ENCODE measurements around the gene PLA2G4F.

The PLA2G4F gene

GRCh38 chr15:42166225-42166940 is 9.9 kb upstream of the PLA2G4F start:
- no peak for DNase-seq (ENCODE audit: insufficient read length, low spot score)

GRCh38 chr15:42165106-42165505 is 8.7 kb upstream of the PLA2G4F start:
- DNase-seq (ENCODE audit: insufficient read length, low spot score) = no peak
- no peak for FAIRE-seq

More at GRCh38 chr15:42166225-42166940, 9.9 kb upstream of the PLA2G4F start:
- FAIRE-seq = no peak

GRCh38 chr15:42163947-42164550 is 7.6 kb upstream of the PLA2G4F start:
- DNase-seq (ENCODE audit: insufficient read length, low spot score) (no peak), FAIRE-seq (no peak)

- DNase-seq (ENCODE audit: insufficient read length, low spot score) = no peak
- FAIRE-seq = no peak
These were observed 6.9 kb upstream of the PLA2G4F start for GRCh38 chr15:42163291-42163690.

GRCh38 chr15:42160136-42160535 is 3.7 kb upstream of the PLA2G4F start:
- FAIRE-seq (no peak), DNase-seq (ENCODE audit: insufficient read length, low spot score) (no peak)

GRCh38 chr15:42159381-42160015 is 3.1 kb upstream of the PLA2G4F start:
- FAIRE-seq = no peak
- no peak for DNase-seq (ENCODE audit: insufficient read length, low spot score)

- DNase-seq (ENCODE audit: insufficient read length, low spot score) = no peak
- FAIRE-seq = no peak
These were observed 2.5 kb upstream of the PLA2G4F start for GRCh38 chr15:42158941-42159340.

GRCh38 chr15:42157981-42158765 is 1.7 kb upstream of the PLA2G4F start:
- FAIRE-seq (peak; percentile 62), DNase-seq (ENCODE audit: insufficient read length, low spot score) (peak; percentile 74)

GRCh38 chr15:42157381-42157780 is 945 bp upstream of the PLA2G4F start:
- FAIRE-seq (no peak), DNase-seq (ENCODE audit: insufficient read length, low spot score) (no peak)

GRCh38 chr15:42155546-42156242 is 742 bp downstream of the PLA2G4F start:
- DNase-seq (ENCODE audit: insufficient read length, low spot score) = no peak
- no peak for FAIRE-seq

- FAIRE-seq = peak; percentile 95
- DNase-seq (ENCODE audit: insufficient read length, low spot score) = no peak
These were observed 1.5 kb downstream of the PLA2G4F start for GRCh38 chr15:42154956-42155355.

GRCh38 chr15:42154212-42154941 is 2.1 kb downstream of the PLA2G4F start:
- FAIRE-seq (no peak), DNase-seq (ENCODE audit: insufficient read length, low spot score) (no peak)

- no peak for DNase-seq (ENCODE audit: insufficient read length, low spot score)
- no peak for FAIRE-seq
These were observed 2.6 kb downstream of the PLA2G4F start for GRCh38 chr15:42153874-42154211.

- FAIRE-seq (no peak), DNase-seq (ENCODE audit: insufficient read length, low spot score) (no peak)
These were observed 3.3 kb downstream of the PLA2G4F start for GRCh38 chr15:42152921-42153698.

GRCh38 chr15:42152196-42152920 is 4.1 kb downstream of the PLA2G4F start:
- DNase-seq (ENCODE audit: insufficient read length, low spot score) = no peak

GRCh38 chr15:42151736-42152135 is 4.7 kb downstream of the PLA2G4F start:
- no peak for FAIRE-seq
- no peak for DNase-seq (ENCODE audit: insufficient read length, low spot score)

More at GRCh38 chr15:42152196-42152920, 4.1 kb downstream of the PLA2G4F start:
- FAIRE-seq = no peak

- DNase-seq (ENCODE audit: insufficient read length, low spot score) (no peak), FAIRE-seq (no peak)
These were observed 5.3 kb downstream of the PLA2G4F start for GRCh38 chr15:42151141-42151561.

GRCh38 chr15:42150219-42150970 is 6.0 kb downstream of the PLA2G4F start:
- DNase-seq (ENCODE audit: insufficient read length, low spot score) = no peak

More at GRCh38 chr15:42150219-42150970, 6.0 kb downstream of the PLA2G4F start:
- FAIRE-seq = no peak
